HG02852 (cell line): ENCODE data around the gene UBE2S.

Source experiments
- ATAC-seq: cut with Tn5 transposase; IDR thresholded peaks from one replicate; pipeline ENCODE4 v1.9.1; 2021; ENCODE audit warnings: mild to moderate bottlenecking, moderate library complexity; ENCODE audit not compliant: unreplicated experiment

The UBE2S gene

GRCh38 chr19:55366790-55367189, 40.8 kb downstream of the UBE2S start:
- ATAC-seq, result no peak

- ATAC-seq, result no peak
Observed at GRCh38 chr19:55365964-55366363, 41.6 kb downstream of the UBE2S start.

GRCh38 chr19:55365245-55365644, 42.3 kb downstream of the UBE2S start:
- ATAC-seq, result no peak

GRCh38 chr19:55362990-55363716, 44.4 kb downstream of the UBE2S start, which contains the start of gene GARIN5B:
Gene GARIN5B (minus strand): TSS chr19:55363260. CDS start chr19:55363066, 194 bp downstream.
- no peak for ATAC-seq

GRCh38 chr19:55362174-55362989, 45.2 kb downstream of the UBE2S start:
- ATAC-seq, result no peak

GRCh38 chr19:55360902-55361301, 46.7 kb downstream of the UBE2S start:
- ATAC-seq, result no peak

GRCh38 chr19:55358943-55359908, 48.4 kb downstream of the UBE2S start:
- ATAC-seq, result no peak

GRCh38 chr19:55358493-55358892, 49.1 kb downstream of the UBE2S start:
- ATAC-seq, result no peak

GRCh38 chr19:55355213-55355821, 52.3 kb downstream of the UBE2S start:
- no peak for ATAC-seq

GRCh38 chr19:55354698-55355212, 52.8 kb downstream of the UBE2S start, which contains the start of gene COX6B2:
Gene COX6B2 (minus strand): TSS chr19:55354719. CDS start chr19:55354521, 198 bp downstream.
- no peak for ATAC-seq

- ATAC-seq, result no peak
Observed at GRCh38 chr19:55353803-55354697, 53.5 kb downstream of the UBE2S start.

- no peak for ATAC-seq
Observed at GRCh38 chr19:55353356-55353802, 54.2 kb downstream of the UBE2S start.

GRCh38 chr19:55352549-55353145, 54.9 kb downstream of the UBE2S start:
- no peak for ATAC-seq

- no peak for ATAC-seq
Observed at GRCh38 chr19:55352040-55352439, 55.5 kb downstream of the UBE2S start.

GRCh38 chr19:55350620-55351315, 56.8 kb downstream of the UBE2S start:
- ATAC-seq, result no peak
